Measurements from ENCODE around the gene TAS2R38.

GRCh38 chr7:141949451-141949850 lies 24.1 kb downstream of the TAS2R38 start:
- TF ChIP-seq ELF1 (IDR thresholded peaks at IDR 0.05; ENCODE audit: borderline replicate concordance, low read depth), result no peak
- TF ChIP-seq YY1 (IDR thresholded peaks at IDR 0.05; ENCODE audit: extremely low read depth, insufficient replicate concordance, low read depth, low read length), result no peak
- no peak for TF ChIP-seq EZH2phosphoT487 (IDR thresholded peaks at IDR 0.05; ENCODE audit: borderline replicate concordance)
- TF ChIP-seq EZH2 (IDR thresholded peaks at IDR 0.05), result no peak
- no peak for TF ChIP-seq CTCF (IDR thresholded peaks at IDR 0.05 in 2 of 3, conservative IDR thresholded peaks at IDR 0.05 in 1 of 3; ENCODE audit: borderline replicate concordance in 1 of 3, insufficient read depth in 1 of 3, low read depth in 2 of 3, low read length in 2 of 3)
- no peak for TF ChIP-seq SRF (IDR thresholded peaks at IDR 0.05; ENCODE audit: low read depth)
- TF ChIP-seq SIN3A (IDR thresholded peaks at IDR 0.05; ENCODE audit: low read depth), result no peak
- no peak for TF ChIP-seq REST (IDR thresholded peaks at IDR 0.05; ENCODE audit: low read depth)
- no peak for TF ChIP-seq FOSL1 (IDR thresholded peaks at IDR 0.05; ENCODE audit: low read depth)

Measured in HCT116 (cell line).